IMR-90 (cell line): ENCODE results near the gene F11.

Experiments used
- BHLHE40 ChIP-seq: fragments of 150-350 bp; IDR thresholded peaks from 2 replicates; pipeline ENCODE4 v1.6.1; 2016; ENCODE audit warnings: mild to moderate bottlenecking, low read depth, low read length
- POLR2A ChIP-seq: IDR thresholded peaks from 2 replicates; pipeline ENCODE4 v1.6.1; 2012; ENCODE audit warnings: mild to moderate bottlenecking, low read depth, low read length
- RAD21 ChIP-seq: IDR thresholded peaks from 2 replicates; pipeline ENCODE4 v1.6.1; 2012; ENCODE audit warnings: low read length, improper control_type of control experiment
- TF ChIP-seq, protein P1 (sequence below): fragments of 150-350 bp; IDR thresholded peaks from 2 replicates; pipeline ENCODE4 v1.6.1; 2017; ENCODE audit warnings: mild to moderate bottlenecking, antibody characterized with exemption, low read length, low read depth
- TF ChIP-seq, protein P2 (sequence below): conservative IDR thresholded peaks from 2 replicates; pipeline ENCODE4 v1.5.1; 2012; ENCODE audit warnings: mild to moderate bottlenecking, low read depth, low read length, improper control_type of control experiment

DNA sequence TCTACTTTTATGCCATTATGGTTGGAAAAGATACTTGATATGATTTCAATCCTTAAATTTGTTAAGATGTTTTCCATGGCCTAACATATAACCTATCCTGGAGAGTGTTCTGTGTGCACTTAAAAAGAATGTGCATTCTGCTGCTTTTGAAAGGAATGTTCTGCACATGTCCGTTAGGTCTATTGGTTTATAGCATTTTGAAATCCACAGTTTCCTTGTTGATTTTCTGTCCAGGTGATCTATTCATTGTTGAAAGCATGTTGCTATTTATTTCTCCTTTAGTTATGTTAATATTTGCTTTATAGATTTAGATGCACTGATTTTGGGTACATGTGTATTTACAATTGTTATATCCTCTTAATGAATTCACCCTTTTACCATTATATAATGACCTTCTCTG, 44.4 kb upstream of the F11 start:
- TF ChIP-seq, protein P1, sequence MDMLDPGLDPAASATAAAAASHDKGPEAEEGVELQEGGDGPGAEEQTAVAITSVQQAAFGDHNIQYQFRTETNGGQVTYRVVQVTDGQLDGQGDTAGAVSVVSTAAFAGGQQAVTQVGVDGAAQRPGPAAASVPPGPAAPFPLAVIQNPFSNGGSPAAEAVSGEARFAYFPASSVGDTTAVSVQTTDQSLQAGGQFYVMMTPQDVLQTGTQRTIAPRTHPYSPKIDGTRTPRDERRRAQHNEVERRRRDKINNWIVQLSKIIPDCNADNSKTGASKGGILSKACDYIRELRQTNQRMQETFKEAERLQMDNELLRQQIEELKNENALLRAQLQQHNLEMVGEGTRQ: no peak
- TF ChIP-seq RAD21 (no peak), POLR2A (no peak), BHLHE40 (no peak)
- TF ChIP-seq, protein P2, sequence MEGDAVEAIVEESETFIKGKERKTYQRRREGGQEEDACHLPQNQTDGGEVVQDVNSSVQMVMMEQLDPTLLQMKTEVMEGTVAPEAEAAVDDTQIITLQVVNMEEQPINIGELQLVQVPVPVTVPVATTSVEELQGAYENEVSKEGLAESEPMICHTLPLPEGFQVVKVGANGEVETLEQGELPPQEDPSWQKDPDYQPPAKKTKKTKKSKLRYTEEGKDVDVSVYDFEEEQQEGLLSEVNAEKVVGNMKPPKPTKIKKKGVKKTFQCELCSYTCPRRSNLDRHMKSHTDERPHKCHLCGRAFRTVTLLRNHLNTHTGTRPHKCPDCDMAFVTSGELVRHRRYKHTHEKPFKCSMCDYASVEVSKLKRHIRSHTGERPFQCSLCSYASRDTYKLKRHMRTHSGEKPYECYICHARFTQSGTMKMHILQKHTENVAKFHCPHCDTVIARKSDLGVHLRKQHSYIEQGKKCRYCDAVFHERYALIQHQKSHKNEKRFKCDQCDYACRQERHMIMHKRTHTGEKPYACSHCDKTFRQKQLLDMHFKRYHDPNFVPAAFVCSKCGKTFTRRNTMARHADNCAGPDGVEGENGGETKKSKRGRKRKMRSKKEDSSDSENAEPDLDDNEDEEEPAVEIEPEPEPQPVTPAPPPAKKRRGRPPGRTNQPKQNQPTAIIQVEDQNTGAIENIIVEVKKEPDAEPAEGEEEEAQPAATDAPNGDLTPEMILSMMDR: no peak
